ENCODE measurements around the gene ABHD1. TPM values are rescaled to one million over a fixed set of nuclear protein-coding genes. Genes with fewer than 3 reads are reported as not detected.

ABHD1 gene
- total and polyA plus RNA-seq, 2 experiments from 2014 or later: 0.38 to 0.55 TPM

GRCh38 chr2:27108221-27108620 lies 15.4 kb upstream of the ABHD1 start (continued):
- no peak for TF ChIP-seq REST (IDR thresholded peaks at IDR 0.05; ENCODE audit: unreplicated experiment)
- TF ChIP-seq ZNF462 (CRISPR knock-in tag; IDR thresholded peaks at IDR 0.05): no peak
- no peak for TF ChIP-seq EZH2phosphoT487 (IDR thresholded peaks at IDR 0.05; ENCODE audit: unreplicated experiment)
- no peak for TF ChIP-seq NANOG (IDR thresholded peaks at IDR 0.05; ENCODE audit: borderline replicate concordance)

- no peaks in the 10 kb centered on the region for H3F3A ChIP-seq (replicated peaks; ENCODE audit: low read depth)
- H3K27ac ChIP-seq (ENCODE audit: low read depth): no peak overlapping the region
- Mint-ChIP-seq H3K27me3 (ENCODE audit: insufficient read depth, low read depth, poor library complexity) (peaks cover 4% of the 10 kb centered on the region), H3K4me3 (no peak overlapping the region), H3K27ac (no peak overlapping the region), H3K4me1 (peaks cover 6% of the 10 kb centered on the region; the same call in 2 of the 3 replicates), H3K9me3 (no peaks in the 10 kb centered on the region), H3K36me3 (ENCODE audit: low read depth) (no peaks in the 10 kb centered on the region)
- no peak for ATAC-seq
- H3K79me2 ChIP-seq (replicated peaks; ENCODE audit: insufficient read depth): no peaks in the 10 kb centered on the region
- H3K4me1 ChIP-seq (ENCODE audit: insufficient read depth): no peaks in the 10 kb centered on the region
- H2AFZ ChIP-seq: no peak overlapping the region
- no peak for DNase-seq (ENCODE audit: low spot score)
- H4K20me1 ChIP-seq (replicated peaks; ENCODE audit: insufficient read depth): no peaks in the 10 kb centered on the region
- no peak overlapping the region for H3K4me2 ChIP-seq
- H3K36me3 ChIP-seq (ENCODE audit: insufficient read depth): no peaks in the 10 kb centered on the region
- no peak overlapping the region for H3K4me3 ChIP-seq
- no peaks in the 10 kb centered on the region for H3K9me2 ChIP-seq (ENCODE audit: insufficient read depth)
- no peaks in the 10 kb centered on the region for H3K27me3 ChIP-seq (ENCODE audit: insufficient read depth)
- TF ChIP-seq EZH2phosphoT487 (IDR thresholded peaks at IDR 0.05; ENCODE audit: unreplicated experiment): no peak
- no peak for TF ChIP-seq ZNF462 (CRISPR knock-in tag; IDR thresholded peaks at IDR 0.05)
These were observed 14.5 kb upstream of the ABHD1 start for GRCh38 chr2:27109083-27109482.

Data from GM23338 (cell line).